Testis (tissue), 3 donors: Measurements from ENCODE around the gene URB2. TPM values are rescaled to one million over a fixed set of nuclear protein-coding genes. Genes with fewer than 3 reads are reported as not detected.
A peak's percentile ranks its signal among the peaks of the same experiment; 100 is the strongest.
"Not testable (repeated sequence)": the region's sequence is repeated elsewhere in the genome, so short reads cannot be mapped to it uniquely, and the experiment has no call there.

Source experiments
- DNase-seq: peaks from one replicate; pipeline ENCODE4 v3.0.0-alpha.2; 2019
- H3K27ac ChIP-seq, 2 donors: fragments of 200-600 bp; sonication (generic); one replicate each; pipeline ENCODE4 v1.5.1; 2019
- H3K27me3 ChIP-seq: fragments of 200-600 bp; sonication (generic); one replicate; pipeline ENCODE4 v1.5.1; 2019
- H3K36me3 ChIP-seq: fragments of 200-600 bp; sonication (generic); one replicate; pipeline ENCODE4 v1.5.1; 2017; ENCODE audit warnings: low read depth; ENCODE audit errors: missing control alignments
- H3K4me1 ChIP-seq: fragments of 200-600 bp; sonication (generic); one replicate; pipeline ENCODE4 v1.5.1; 2019
- H3K4me3 ChIP-seq, 2 donors: fragments of 200-600 bp; sonication (generic); one replicate each; pipeline ENCODE4 v1.5.1; 2017 to 2019
- H3K9me3 ChIP-seq: fragments of 200-600 bp; sonication (generic); one replicate; pipeline ENCODE4 v1.5.1; 2017
- CTCF ChIP-seq, 3 experiments: fragments of 450-650 bp in 2 of 3; fragments of 200-600 bp in 1 of 3; sonication (generic) in 1 of 3; IDR thresholded peaks; one replicate each; pipeline ENCODE4 v1.5.1; 2016 to 2019; ENCODE audit warnings: antibody characterized with exemption in 3 of 3, mild to moderate bottlenecking in 2 of 3, moderate library complexity in 1 of 3
- POLR2A ChIP-seq: fragments of 450-650 bp; IDR thresholded peaks from one replicate; pipeline ENCODE4 v1.6.1; 2017; ENCODE audit warnings: antibody characterized with exemption, mild to moderate bottlenecking, moderate library complexity
- WGBS, 2 donors: methylation state at CpG; one replicate each; pipeline ENCODE4 v1.1.5; 2018; 5-methylcytosine and 5-hydroxymethylcytosine counted together
- intact Hi-C: fragments of 100-400 bp; cut with DNase I; formaldehyde crosslinking; loops from one replicate; pipeline ENCODE4 v1.15.1; 2023; ENCODE audit warnings: low total_unique reads
- polyA plus RNA-seq: library from polyadenylated mRNA; stranded (reverse); fragments of 350-450 nt; fragmentation: Illumina TruSeq; extraction: RNeasy Lipid Tissue Mini Kit (QIAGEN cat#74804); gene quantifications from one replicate; pipeline ENCODE4 v1.2.3, GENCODE V29; 2014; ENCODE audit warnings: low read depth, low replicate concordance; ENCODE audit not compliant: insufficient read depth
- total RNA-seq, 2 donors: library from RNA; depleted of rRNA; stranded (reverse); fragments of >200 nt; gene quantifications; one replicate each; pipeline ENCODE4 v1.2.3, GENCODE V29; 2016

The URB2 gene
- total and polyA plus RNA-seq, 3 donors from 2014 or later: 15.9 to 18.8 (median 18.7) TPM

GRCh38 chr1:229621663-229622062 is 4.4 kb upstream of the URB2 start:
- intact Hi-C loops: no loop called here
- 91 to 95% methylated on average over 2 of the region's 2 CpGs for WGBS, 2 donors

GRCh38 chr1:229622641-229623120 is 3.4 kb upstream of the URB2 start:
- H3K27ac ChIP-seq, DNase-seq, H3K9me3 ChIP-seq, intact Hi-C loops, H3K4me3 ChIP-seq, H3K27me3 ChIP-seq, H3K36me3 ChIP-seq: not testable (repeated sequence)
- 84 to 90% methylated on average over 10 of the region's 10 CpGs for WGBS, 2 donors
- peaks cover 18% of the 10 kb centered on the region for H3K4me1 ChIP-seq

More at GRCh38 chr1:229621663-229622062, 4.4 kb upstream of the URB2 start:
- peaks cover 12% of the 10 kb centered on the region for H3K4me1 ChIP-seq
- H3K9me3 ChIP-seq: no peaks in the 10 kb centered on the region
- no peak overlapping the region for H3K4me3 ChIP-seq
- H3K27me3 ChIP-seq: no peaks in the 10 kb centered on the region
- no peaks in the 10 kb centered on the region for H3K36me3 ChIP-seq
- DNase-seq: no peak
- no peak overlapping the region for H3K27ac ChIP-seq
- TF ChIP-seq CTCF (IDR thresholded peaks at IDR 0.05) (no peak), POLR2A (no peak)

GRCh38 chr1:229623225-229623624 is 2.8 kb upstream of the URB2 start:
- TF ChIP-seq POLR2A: no peak
- no peak for TF ChIP-seq CTCF (IDR thresholded peaks at IDR 0.05)
- no peak for DNase-seq
- H3K4me1 ChIP-seq: peaks cover 18% of the 10 kb centered on the region
- H3K4me3 ChIP-seq: no peak overlapping the region
- no peaks in the 10 kb centered on the region for H3K27me3 ChIP-seq
- H3K27ac ChIP-seq: no peak overlapping the region
- intact Hi-C loops: no loop called here
- no peaks in the 10 kb centered on the region for H3K36me3 ChIP-seq
- H3K9me3 ChIP-seq: no peaks in the 10 kb centered on the region
- 80 to 88% methylated on average over 5 of the region's 5 CpGs for WGBS, 2 donors

GRCh38 chr1:229623838-229624237 is 2.2 kb upstream of the URB2 start:
- no peak for DNase-seq
- TF ChIP-seq CTCF (IDR thresholded peaks at IDR 0.05): no peak
- no peak for TF ChIP-seq POLR2A
- H3K9me3 ChIP-seq: no peaks in the 10 kb centered on the region
- H3K27ac ChIP-seq: no peak overlapping the region
- intact Hi-C loops: no loop called here
- no peak overlapping the region for H3K4me3 ChIP-seq
- no peaks in the 10 kb centered on the region for H3K27me3 ChIP-seq
- H3K36me3 ChIP-seq: no peaks in the 10 kb centered on the region
- H3K4me1 ChIP-seq: peaks cover 18% of the 10 kb centered on the region
- WGBS, 2 donors: 44 to 76% methylated on average over 1 of the region's 1 CpG

- Histone ChIP-seq H3K4me1 (peaks cover 18% of the 10 kb centered on the region), H3K36me3 (no peaks in the 10 kb centered on the region), H3K4me3 (peak overlapping the region; percentile 73 to 87), H3K9me3 (no peaks in the 10 kb centered on the region), H3K27ac (no peak overlapping the region), H3K27me3 (no peaks in the 10 kb centered on the region)
- TF ChIP-seq POLR2A (no peak), CTCF (IDR thresholded peaks at IDR 0.05) (no peak)
- intact Hi-C loops: loop anchor here (5.0 kb wide), 1 partner anchor 67 kb away; the partner anchor contains the start of gene ABCB10
- DNase-seq: no peak
- 29 to 31% methylated on average over 9 of the region's 9 CpGs for WGBS, 2 donors
These were observed 1.5 kb upstream of the URB2 start for GRCh38 chr1:229624521-229625070.
